CD4-positive, CD25-positive, alpha-beta regulatory T cell (primary cell): ENCODE data around the gene CYP1A1. TPM values are rescaled to one million over a fixed set of nuclear protein-coding genes. Genes with fewer than 3 reads are reported as not detected.
"Not testable (repeated sequence)": the region's sequence is repeated elsewhere in the genome, so short reads cannot be mapped to it uniquely, and the experiment has no call there.

Experiments used
- ATAC-seq, 2 donors: fragments of 150-1000 bp; cut with Tn5 transposase; one replicate each; pipeline ENCODE4 v1.10.0; 2021; ENCODE audit warnings: low read depth in 2 of 2, moderate number of reproducible peaks in 2 of 2, moderate library complexity in 1 of 2
- DNase-seq, 3 donors: peaks; one replicate each; pipeline versions ENCODE4 v3.0.0 to v3.0.0-alpha.2; 2012 to 2022; ENCODE audit warnings: mixed read lengths in 1 of 3
- H3K27ac ChIP-seq: one replicate; pipeline ENCODE4 v1.7.0; 2013; ENCODE audit warnings: mild to moderate bottlenecking, low read length; ENCODE audit not compliant: insufficient read depth, poor library complexity, severe bottlenecking
- H3K27me3 ChIP-seq: one replicate; pipeline ENCODE4 v1.7.0; 2013; ENCODE audit warnings: low read length; ENCODE audit not compliant: control insufficient read depth, insufficient read depth
- H3K36me3 ChIP-seq: one replicate; pipeline ENCODE4 v1.7.0; 2013; ENCODE audit warnings: mild to moderate bottlenecking, low read length, moderate library complexity; ENCODE audit not compliant: control insufficient read depth, insufficient read depth
- H3K4me1 ChIP-seq: 2 replicates; pipeline ENCODE4 v1.7.0; 2013; ENCODE audit warnings: mild to moderate bottlenecking, low read length; ENCODE audit not compliant: insufficient read depth, control insufficient read depth, poor library complexity, severe bottlenecking
- H3K4me3 ChIP-seq: one replicate; pipeline ENCODE4 v1.7.0; 2013; ENCODE audit warnings: low read depth, mild to moderate bottlenecking, low read length, moderate library complexity
- H3K9me3 ChIP-seq, 2 experiments: 1 replicate in 1 of 2; 2 replicates in 1 of 2; pipeline ENCODE4 v1.7.0; 2013; ENCODE audit warnings: low read length in 2 of 2, mild to moderate bottlenecking in 1 of 2, moderate library complexity in 1 of 2; ENCODE audit not compliant: control insufficient read depth in 2 of 2
- H3K27ac Mint-ChIP-seq, 3 donors: one replicate each; pipeline ENCODE4 v1.8.0; 2020 to 2022; ENCODE audit warnings: mild to moderate bottlenecking in 3 of 3, mixed read lengths in 3 of 3, moderate library complexity in 2 of 3
- H3K27me3 Mint-ChIP-seq: one replicate; pipeline ENCODE4 v1.8.0; 2022; ENCODE audit warnings: mild to moderate bottlenecking, mixed read lengths
- H3K36me3 Mint-ChIP-seq: one replicate; pipeline ENCODE4 v1.8.0; 2020; ENCODE audit warnings: mixed read lengths
- H3K4me1 Mint-ChIP-seq, 4 donors: one replicate each; pipeline ENCODE4 v1.8.0; 2020 to 2022; ENCODE audit warnings: mixed read lengths in 4 of 4, mild to moderate bottlenecking in 1 of 4
- H3K4me3 Mint-ChIP-seq, 4 donors: one replicate each; pipeline ENCODE4 v1.8.0; 2020 to 2022; ENCODE audit warnings: mild to moderate bottlenecking in 4 of 4, mixed read lengths in 4 of 4, moderate library complexity in 3 of 4
- H3K9me3 Mint-ChIP-seq, 7 donors: one replicate each; pipeline ENCODE4 v1.8.0; 2020 to 2022; ENCODE audit warnings: mixed read lengths in 7 of 7, mild to moderate bottlenecking in 3 of 7, moderate library complexity in 2 of 7
- polyA plus RNA-seq, 4 donors: library from polyadenylated mRNA; unstranded; fragments of 300-500 nt; fragmentation: Illumina TruSeq; gene quantifications; one replicate each; pipeline ENCODE4 v1.2.3, GENCODE V29; 2021
- total RNA-seq: library from RNA; stranded (reverse); gene quantifications from one replicate; pipeline ENCODE4 v1.2.3, GENCODE V29; 2022

CYP1A1 gene
- total and polyA plus RNA-seq, 5 donors from 2014 or later: not detected

GRCh38 chr15:74750751-74751150, 25.4 kb upstream of the CYP1A1 start:
- Histone ChIP-seq H3K4me1 (no peaks in the 10 kb centered on the region), H3K27me3 (peaks cover 3% of the 10 kb centered on the region), H3K4me3 (no peak overlapping the region), H3K36me3 (no peaks in the 10 kb centered on the region), H3K27ac (no peak overlapping the region), H3K9me3 (no peaks in the 10 kb centered on the region)
- no peak overlapping the region for H3K27ac Mint-ChIP-seq
- H3K36me3 Mint-ChIP-seq: no peaks in the 10 kb centered on the region
- peaks cover 11% of the 10 kb centered on the region for H3K27me3 Mint-ChIP-seq
- no peak overlapping the region for H3K4me3 Mint-ChIP-seq
- H3K4me1 Mint-ChIP-seq: no peaks in the 10 kb centered on the region
- ATAC-seq: no peak
- no peak for DNase-seq
- H3K9me3 Mint-ChIP-seq: peaks cover 0 to 1% (median 0%) of the 10 kb centered on the region in 7 donors

GRCh38 chr15:74749832-74750231, 24.5 kb upstream of the CYP1A1 start:
- DNase-seq: no peak
- no peak overlapping the region for H3K27ac ChIP-seq
- H3K9me3 ChIP-seq: no peaks in the 10 kb centered on the region
- no peak overlapping the region for H3K4me3 Mint-ChIP-seq
- H3K27me3 ChIP-seq: peaks cover 3% of the 10 kb centered on the region
- H3K4me1 ChIP-seq: no peaks in the 10 kb centered on the region
- H3K36me3 ChIP-seq: no peaks in the 10 kb centered on the region
- no peak overlapping the region for H3K4me3 ChIP-seq
- H3K36me3 Mint-ChIP-seq: no peaks in the 10 kb centered on the region
- H3K27ac Mint-ChIP-seq: no peak overlapping the region
- H3K27me3 Mint-ChIP-seq: peaks cover 11% of the 10 kb centered on the region
- no peak for ATAC-seq
- H3K9me3 Mint-ChIP-seq: peaks cover 0 to 1% (median 0%) of the 10 kb centered on the region in 7 donors
- H3K4me1 Mint-ChIP-seq: no peaks in the 10 kb centered on the region

- Histone ChIP-seq H3K4me1 (no peaks in the 10 kb centered on the region), H3K4me3 (no peak within 1 kb of the TSS), H3K27ac (no peak within 1 kb of the TSS), H3K27me3 (peaks cover 3% of the 10 kb centered on the region), H3K9me3 (no peaks in the 10 kb centered on the region), H3K36me3 (no peaks in the 10 kb centered on the region)
- ATAC-seq (no peak), DNase-seq (no peak)
- H3K27ac Mint-ChIP-seq: no peak within 1 kb of the TSS
- H3K27me3 Mint-ChIP-seq: peaks cover 11% of the 10 kb centered on the region
- no peak within 1 kb of the TSS for H3K4me3 Mint-ChIP-seq
- peaks cover 0 to 1% (median 0%) of the 10 kb centered on the region in 7 donors for H3K9me3 Mint-ChIP-seq
- H3K4me1 Mint-ChIP-seq: no peaks in the 10 kb centered on the region
- H3K36me3 Mint-ChIP-seq: no peaks in the 10 kb centered on the region
Measured at GRCh38 chr15:74748322-74748946, 23.1 kb upstream of the CYP1A1 start, which contains the start of gene CYP1A2. CYP1A2 (plus strand) TSS chr15:74748845; CDS start chr15:74749739, 894 bp downstream.

GRCh38 chr15:74746389-74746788, 21.1 kb upstream of the CYP1A1 start:
- Mint-ChIP-seq H3K36me3 (no peaks in the 10 kb centered on the region), H3K27ac (no peak overlapping the region), H3K4me1 (no peaks in the 10 kb centered on the region), H3K9me3 (peaks cover 0 to 6% (median 0%) of the 10 kb centered on the region in 7 donors), H3K27me3 (peaks cover 10% of the 10 kb centered on the region), H3K4me3 (no peak overlapping the region)
- Histone ChIP-seq H3K4me3 (no peak overlapping the region), H3K27me3 (peaks cover 2% of the 10 kb centered on the region), H3K36me3 (no peaks in the 10 kb centered on the region), H3K9me3 (peaks cover 0 to 5% of the 10 kb centered on the region in 2 experiments), H3K27ac (no peak overlapping the region), H3K4me1 (no peaks in the 10 kb centered on the region)
- ATAC-seq (no peak), DNase-seq (no peak)

GRCh38 chr15:74742422-74742821, 17.1 kb upstream of the CYP1A1 start:
- no peak overlapping the region for H3K4me3 ChIP-seq
- DNase-seq (no peak), ATAC-seq (no peak)
- Mint-ChIP-seq H3K4me1 (no peaks in the 10 kb centered on the region), H3K4me3 (no peak overlapping the region), H3K27me3 (peaks cover 15% of the 10 kb centered on the region), H3K36me3 (no peaks in the 10 kb centered on the region), H3K27ac (no peak overlapping the region), H3K9me3 (peaks cover 0 to 9% (median 6%) of the 10 kb centered on the region in 7 donors)
- no peaks in the 10 kb centered on the region for H3K36me3 ChIP-seq
- H3K27me3 ChIP-seq: peaks cover 2% of the 10 kb centered on the region
- H3K27ac ChIP-seq: no peak overlapping the region
- H3K4me1 ChIP-seq: no peaks in the 10 kb centered on the region
- H3K9me3 ChIP-seq: peaks cover 2 to 5% of the 10 kb centered on the region in 2 experiments

GRCh38 chr15:74738239-74738638, 12.9 kb upstream of the CYP1A1 start:
- H3K27ac Mint-ChIP-seq: not testable (repeated sequence)
- peaks cover 0 to 11% (median 6%) of the 10 kb centered on the region in 7 donors for H3K9me3 Mint-ChIP-seq

GRCh38 chr15:74735305-74735704, 10.0 kb upstream of the CYP1A1 start:
- Histone ChIP-seq H3K27me3 (peaks cover 7% of the 10 kb centered on the region), H3K27ac (no peak overlapping the region), H3K36me3 (no peaks in the 10 kb centered on the region), H3K4me1 (no peaks in the 10 kb centered on the region), H3K9me3 (peaks cover 0 to 2% of the 10 kb centered on the region in 2 experiments), H3K4me3 (no peak overlapping the region)
- H3K9me3 Mint-ChIP-seq: peaks cover 0 to 7% (median 4%) of the 10 kb centered on the region in 7 donors
- DNase-seq: no peak
- peaks cover 0 to 2% (median 0%) of the 10 kb centered on the region in 4 donors for H3K4me1 Mint-ChIP-seq
- no peak overlapping the region for H3K4me3 Mint-ChIP-seq
- no peak for ATAC-seq
- peaks cover 55% of the 10 kb centered on the region for H3K27me3 Mint-ChIP-seq
- H3K36me3 Mint-ChIP-seq: no peaks in the 10 kb centered on the region
- H3K27ac Mint-ChIP-seq: no peak overlapping the region

More at GRCh38 chr15:74738239-74738638, 12.9 kb upstream of the CYP1A1 start:
- H3K27ac ChIP-seq, H3K4me3 Mint-ChIP-seq, H3K36me3 ChIP-seq, ATAC-seq, H3K4me1 ChIP-seq, H3K9me3 ChIP-seq, H3K36me3 Mint-ChIP-seq, H3K4me3 ChIP-seq, H3K27me3 ChIP-seq, DNase-seq, H3K4me1 Mint-ChIP-seq: not testable (repeated sequence)
- peaks cover 51% of the 10 kb centered on the region for H3K27me3 Mint-ChIP-seq

GRCh38 chr15:74733269-74733668, 7.9 kb upstream of the CYP1A1 start:
- Mint-ChIP-seq H3K9me3 (peaks cover 0 to 7% (median 4%) of the 10 kb centered on the region in 7 donors), H3K27ac (no peak overlapping the region), H3K4me3 (no peak overlapping the region), H3K27me3 (peaks cover 51% of the 10 kb centered on the region), H3K36me3 (no peaks in the 10 kb centered on the region), H3K4me1 (peaks cover 0 to 2% (median 0%) of the 10 kb centered on the region in 4 donors)
- Histone ChIP-seq H3K27me3 (peaks cover 7% of the 10 kb centered on the region), H3K4me1 (no peaks in the 10 kb centered on the region), H3K36me3 (no peaks in the 10 kb centered on the region), H3K9me3 (peaks cover 0 to 2% of the 10 kb centered on the region in 2 experiments), H3K4me3 (no peak overlapping the region), H3K27ac (no peak overlapping the region)
- ATAC-seq: no peak
- DNase-seq: no peak
